Activated T-helper 2 cell treated with anti-CD3 and anti-CD28 coated beads, Interferon-gamma antibody, Interleukin-2, Interleukin-4, amounts not matched to agents 10 μg/mL and 5 μg/mL and 100 μg/mL, durations not matched to agents 14 hours and 24 hours and 36 hours (primary cell): ENCODE measurements around the gene MOB1A. TPM values are rescaled to one million over a fixed set of nuclear protein-coding genes. Genes with fewer than 3 reads are reported as not detected.
"Not testable (repeated sequence)": the region's sequence is repeated elsewhere in the genome, so short reads cannot be mapped to it uniquely, and the experiment has no call there.

Experiments used
- DNase-seq: peaks from one replicate; pipeline ENCODE4 v3.0.0; 2021; ENCODE audit warnings: low spot score
- H3K27ac Mint-ChIP-seq: one replicate; pipeline ENCODE4 v1.8.0; 2021; ENCODE audit warnings: mixed read lengths
- H3K27me3 Mint-ChIP-seq: one replicate; pipeline ENCODE4 v1.8.0; 2021; ENCODE audit warnings: low read depth, mixed read lengths
- H3K36me3 Mint-ChIP-seq: one replicate; pipeline ENCODE4 v1.8.0; 2021; ENCODE audit warnings: low read depth, mixed read lengths
- H3K4me1 Mint-ChIP-seq: one replicate; pipeline ENCODE4 v1.8.0; 2021; ENCODE audit warnings: low read depth, mixed read lengths
- H3K4me3 Mint-ChIP-seq: one replicate; pipeline ENCODE4 v1.8.0; 2021; ENCODE audit warnings: low read depth, mild to moderate bottlenecking, moderate library complexity, mixed read lengths
- H3K9me3 Mint-ChIP-seq: one replicate; pipeline ENCODE4 v1.8.0; 2021; ENCODE audit warnings: mixed read lengths
- intact Hi-C: fragments of 100-400 bp; cut with micrococcal nuclease; formaldehyde crosslinking; loops from one replicate; pipeline ENCODE4 v1.15.1; 2023
- total RNA-seq: library from RNA; stranded (reverse); gene quantifications from 2 replicates; pipeline ENCODE4 v1.2.3, GENCODE V29; 2022

MOB1A gene
- total RNA-seq, 1 donor from 2014 or later, result 208 TPM

- Mint-ChIP-seq H3K36me3 (peaks cover 41% of the 10 kb centered on the region), H3K27ac (no peak overlapping the region), H3K9me3 (no peaks in the 10 kb centered on the region), H3K4me3 (no peak overlapping the region), H3K27me3 (no peaks in the 10 kb centered on the region), H3K4me1 (peaks cover 5% of the 10 kb centered on the region)
- DNase-seq, result no peak
- intact Hi-C loops, result no loop called here
Observed at GRCh38 chr2:74137651-74138599, 40.8 kb downstream of the MOB1A start.

GRCh38 chr2:74131901-74132300 is 46.8 kb downstream of the MOB1A start:
- H3K4me1 Mint-ChIP-seq, result peaks cover 2% of the 10 kb centered on the region
- H3K4me3 Mint-ChIP-seq, result no peak overlapping the region
- H3K27me3 Mint-ChIP-seq, result peaks cover 16% of the 10 kb centered on the region
- no peaks in the 10 kb centered on the region for H3K9me3 Mint-ChIP-seq
- peaks cover 21% of the 10 kb centered on the region for H3K36me3 Mint-ChIP-seq
- intact Hi-C loops, result no loop called here
- no peak overlapping the region for H3K27ac Mint-ChIP-seq
- no peak for DNase-seq

- no peak overlapping the region for H3K4me3 Mint-ChIP-seq
- peaks cover 16% of the 10 kb centered on the region for H3K27me3 Mint-ChIP-seq
- peaks cover 18% of the 10 kb centered on the region for H3K36me3 Mint-ChIP-seq
- no peak overlapping the region for H3K27ac Mint-ChIP-seq
- intact Hi-C loops, result no loop called here
- no peak for DNase-seq
- peaks cover 2% of the 10 kb centered on the region for H3K4me1 Mint-ChIP-seq
- H3K9me3 Mint-ChIP-seq, result no peaks in the 10 kb centered on the region
Observed at GRCh38 chr2:74130211-74130995, 48.3 kb downstream of the MOB1A start.

- Mint-ChIP-seq H3K36me3 (peaks cover 3% of the 10 kb centered on the region), H3K4me1 (peaks cover 2% of the 10 kb centered on the region), H3K4me3 (no peak overlapping the region), H3K27me3 (peaks cover 16% of the 10 kb centered on the region), H3K9me3 (no peaks in the 10 kb centered on the region), H3K27ac (no peak overlapping the region)
- intact Hi-C loops, result no loop called here
- no peak for DNase-seq
Observed at GRCh38 chr2:74128206-74128605, 50.5 kb downstream of the MOB1A start.

GRCh38 chr2:74123955-74124354 is 54.7 kb downstream of the MOB1A start:
- H3K4me1 Mint-ChIP-seq, DNase-seq, H3K27me3 Mint-ChIP-seq, H3K27ac Mint-ChIP-seq, intact Hi-C loops, H3K36me3 Mint-ChIP-seq, H3K4me3 Mint-ChIP-seq: not testable (repeated sequence)
- peaks cover 23% of the 10 kb centered on the region for H3K9me3 Mint-ChIP-seq

GRCh38 chr2:74121846-74122245 is 56.8 kb downstream of the MOB1A start:
- H3K27me3 Mint-ChIP-seq, H3K36me3 Mint-ChIP-seq, H3K4me1 Mint-ChIP-seq, H3K4me3 Mint-ChIP-seq, DNase-seq, H3K27ac Mint-ChIP-seq: not testable (repeated sequence)
- H3K9me3 Mint-ChIP-seq, result peaks cover 23% of the 10 kb centered on the region
- intact Hi-C loops, result loop anchor here (2.0 kb wide), 1 partner anchor 195 kb away; the partner anchor contains the start of gene DGUOK

GRCh38 chr2:74119912-74120825 is 58.5 kb downstream of the MOB1A start:
- peaks cover 10% of the 10 kb centered on the region for H3K36me3 Mint-ChIP-seq
- intact Hi-C loops, result loop anchor here (1.0 to 2.0 kb wide), 2 partner anchors 27 to 193 kb away; partner anchors contain the start of genes BOLA3 and DGUOK
- peak; percentile 82 for DNase-seq
- peaks cover 23% of the 10 kb centered on the region for H3K9me3 Mint-ChIP-seq
- H3K27ac Mint-ChIP-seq, result peak overlapping the region; percentile 89
- peaks cover 8% of the 10 kb centered on the region for H3K4me1 Mint-ChIP-seq
- H3K27me3 Mint-ChIP-seq, result peaks cover 8% of the 10 kb centered on the region
- H3K4me3 Mint-ChIP-seq, result peak overlapping the region; percentile 83

- peaks cover 9% of the 10 kb centered on the region for H3K27me3 Mint-ChIP-seq
- H3K4me1 Mint-ChIP-seq, result peaks cover 8% of the 10 kb centered on the region
- H3K4me3 Mint-ChIP-seq, result no peak overlapping the region
- H3K27ac Mint-ChIP-seq, result no peak overlapping the region
- intact Hi-C loops, result no loop called here
- peaks cover 23% of the 10 kb centered on the region for H3K9me3 Mint-ChIP-seq
- no peak for DNase-seq
- H3K36me3 Mint-ChIP-seq, result peaks cover 10% of the 10 kb centered on the region
Observed at GRCh38 chr2:74119339-74119738, 59.3 kb downstream of the MOB1A start.

- Mint-ChIP-seq H3K4me3 (no peak overlapping the region), H3K27ac (no peak overlapping the region), H3K36me3 (no peaks in the 10 kb centered on the region), H3K27me3 (peaks cover 8% of the 10 kb centered on the region), H3K9me3 (no peaks in the 10 kb centered on the region), H3K4me1 (no peaks in the 10 kb centered on the region)
- intact Hi-C loops, result no loop called here
- no peak for DNase-seq
Observed at GRCh38 chr2:74111380-74111779, 67.3 kb downstream of the MOB1A start.

GRCh38 chr2:74110537-74110936 is 68.1 kb downstream of the MOB1A start:
- no peak overlapping the region for H3K27ac Mint-ChIP-seq
- peaks cover 8% of the 10 kb centered on the region for H3K27me3 Mint-ChIP-seq
- no peak for DNase-seq
- H3K9me3 Mint-ChIP-seq, result no peaks in the 10 kb centered on the region
- H3K4me1 Mint-ChIP-seq, result no peaks in the 10 kb centered on the region
- H3K4me3 Mint-ChIP-seq, result no peak overlapping the region
- H3K36me3 Mint-ChIP-seq, result peaks cover 4% of the 10 kb centered on the region
- intact Hi-C loops, result no loop called here

GRCh38 chr2:74109551-74109950 is 69.1 kb downstream of the MOB1A start:
- Mint-ChIP-seq H3K4me3 (no peak overlapping the region), H3K27me3 (peaks cover 4% of the 10 kb centered on the region), H3K27ac (no peak overlapping the region), H3K36me3 (peaks cover 11% of the 10 kb centered on the region), H3K9me3 (no peaks in the 10 kb centered on the region), H3K4me1 (no peaks in the 10 kb centered on the region)
- no peak for DNase-seq
- intact Hi-C loops, result no loop called here

- H3K4me1 Mint-ChIP-seq, result no peaks in the 10 kb centered on the region
- H3K36me3 Mint-ChIP-seq, result peaks cover 19% of the 10 kb centered on the region
- H3K9me3 Mint-ChIP-seq, result no peaks in the 10 kb centered on the region
- no peak for DNase-seq
- no peaks in the 10 kb centered on the region for H3K27me3 Mint-ChIP-seq
- no peak overlapping the region for H3K4me3 Mint-ChIP-seq
- no peak overlapping the region for H3K27ac Mint-ChIP-seq
- intact Hi-C loops, result no loop called here
Observed at GRCh38 chr2:74107071-74107470, 71.6 kb downstream of the MOB1A start.
